ENCODE results near the gene CHMP2B.
"Not testable (repeated sequence)": the region's sequence is repeated elsewhere in the genome, so short reads cannot be mapped to it uniquely, and the experiment has no call there.

Gene CHMP2B

DNA sequence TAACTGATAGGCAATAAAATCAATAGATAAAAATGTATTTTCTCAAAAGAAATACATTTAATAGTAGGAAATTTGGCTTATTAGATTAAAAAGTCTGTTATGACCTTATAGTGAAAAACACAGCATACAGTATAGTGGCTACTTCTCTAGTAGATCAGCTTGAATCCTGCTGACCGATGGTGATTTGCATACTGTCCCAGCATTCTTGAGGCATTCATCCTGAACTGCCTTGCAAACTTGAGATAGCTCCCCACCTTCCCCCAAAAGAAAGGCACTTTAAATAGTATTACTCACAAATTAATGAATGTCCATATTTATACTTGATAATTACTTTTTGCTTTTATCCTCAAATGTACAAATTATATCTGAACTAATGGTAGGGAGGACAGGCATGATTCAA, 6.7 kb downstream of the CHMP2B start:
- peak; percentile 45 for DNase-seq

DNA sequence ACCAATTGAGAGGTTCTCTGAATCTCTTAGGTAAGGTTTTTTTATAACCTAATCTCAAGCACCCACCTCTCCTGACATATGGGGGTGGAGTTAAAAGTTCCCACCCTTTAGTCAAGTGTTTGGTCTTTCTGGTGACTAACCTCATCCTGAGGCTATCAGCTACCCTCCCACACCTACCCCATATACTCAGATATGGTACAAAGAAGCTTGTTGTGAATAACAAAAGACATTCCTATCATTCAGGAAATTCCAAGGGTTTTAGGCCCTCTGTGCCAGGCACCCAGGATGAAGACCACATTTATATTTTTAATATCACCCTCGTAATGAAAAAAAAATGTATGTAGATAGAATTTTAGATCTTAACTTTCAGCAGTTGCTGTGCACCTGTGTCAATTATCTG, 9.0 kb downstream of the CHMP2B start:
- DNase-seq, result no peak

DNA sequence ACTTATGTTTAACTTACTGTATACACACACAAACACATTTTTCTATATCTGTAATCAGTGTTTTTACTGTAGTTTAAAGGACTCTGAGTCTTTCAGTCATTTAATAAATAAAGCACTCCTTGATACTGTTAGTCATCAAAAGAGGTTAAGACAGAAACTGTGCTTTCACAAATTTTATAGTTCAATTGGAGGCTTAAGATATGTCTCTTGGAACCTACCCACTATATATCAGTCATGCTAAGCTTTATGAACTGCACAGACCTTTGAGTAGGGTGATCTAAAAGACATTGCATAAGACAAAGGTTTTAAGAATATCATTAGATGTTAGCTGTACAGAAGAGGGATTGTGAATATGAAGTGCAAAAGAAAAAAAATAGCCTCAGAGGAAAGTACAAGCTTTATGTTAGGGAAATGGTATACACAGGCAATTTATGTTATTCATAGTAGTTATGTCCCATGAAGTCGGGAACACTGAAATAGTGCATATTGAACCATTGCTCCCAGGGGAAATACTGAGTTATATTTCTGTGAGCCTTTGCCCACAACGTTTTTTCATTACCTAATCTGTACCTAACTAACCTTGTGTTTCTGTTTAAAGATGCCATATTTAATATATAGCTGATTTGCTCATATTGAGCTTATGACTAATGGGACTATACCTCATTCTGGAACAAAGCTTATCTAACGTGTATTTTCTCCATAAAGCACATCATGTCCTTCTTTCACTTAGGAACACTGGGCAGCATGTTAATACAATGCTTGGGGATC, 19.7 kb downstream of the CHMP2B start:
- no peak for DNase-seq

GRCh38 chr3:87247430-87247773, 20.3 kb downstream of the CHMP2B start:
- DNase-seq, result no peak

DNA sequence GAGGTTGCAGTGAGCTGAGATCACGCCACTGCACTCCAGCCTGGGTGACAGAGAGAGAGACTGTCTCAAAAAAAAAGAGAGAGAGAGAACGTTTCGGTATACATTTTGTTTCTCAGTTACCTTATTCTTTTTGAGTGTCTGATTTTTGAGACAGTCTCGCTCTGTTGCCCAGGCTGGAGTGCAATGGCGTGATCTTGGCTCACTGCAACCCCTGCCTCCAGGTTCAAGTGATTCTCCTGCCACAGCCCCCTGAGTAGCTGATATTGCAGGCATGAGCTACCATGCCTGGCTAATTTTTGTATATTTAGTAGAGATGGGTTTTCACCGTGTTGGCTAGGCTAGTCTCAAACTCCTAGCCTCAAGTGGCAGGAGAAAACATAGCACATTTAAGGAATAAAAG, 21.1 kb downstream of the CHMP2B start:
- DNase-seq, result not testable (repeated sequence)

- DNase-seq, result no peak
Measured at GRCh38 chr3:87248831-87249230, 21.7 kb downstream of the CHMP2B start.

GRCh38 chr3:87250009-87250408, 22.9 kb downstream of the CHMP2B start:
- no peak for DNase-seq

DNA sequence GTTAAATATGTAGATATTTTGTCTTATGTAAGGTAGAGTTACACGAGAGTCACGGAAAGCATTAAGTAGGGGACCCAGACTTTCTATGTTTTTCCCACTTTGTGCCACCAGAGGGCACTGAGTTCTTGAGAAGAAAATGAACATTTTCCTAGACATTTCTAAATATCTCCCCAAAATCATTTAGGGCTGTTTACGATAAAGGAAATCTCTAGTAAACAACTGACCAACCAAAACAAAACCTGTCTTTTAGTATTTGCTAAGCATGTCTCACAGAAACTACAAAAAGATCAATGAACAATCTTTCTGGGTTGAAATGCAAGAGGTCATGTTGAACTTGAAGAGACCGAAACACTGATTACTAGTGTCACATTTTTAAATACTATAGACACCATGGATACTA, 33.2 kb downstream of the CHMP2B start:
- DNase-seq, result peak; percentile 56

GRCh38 chr3:87261925-87262324, 34.8 kb downstream of the CHMP2B start:
- no peak for DNase-seq

DNA sequence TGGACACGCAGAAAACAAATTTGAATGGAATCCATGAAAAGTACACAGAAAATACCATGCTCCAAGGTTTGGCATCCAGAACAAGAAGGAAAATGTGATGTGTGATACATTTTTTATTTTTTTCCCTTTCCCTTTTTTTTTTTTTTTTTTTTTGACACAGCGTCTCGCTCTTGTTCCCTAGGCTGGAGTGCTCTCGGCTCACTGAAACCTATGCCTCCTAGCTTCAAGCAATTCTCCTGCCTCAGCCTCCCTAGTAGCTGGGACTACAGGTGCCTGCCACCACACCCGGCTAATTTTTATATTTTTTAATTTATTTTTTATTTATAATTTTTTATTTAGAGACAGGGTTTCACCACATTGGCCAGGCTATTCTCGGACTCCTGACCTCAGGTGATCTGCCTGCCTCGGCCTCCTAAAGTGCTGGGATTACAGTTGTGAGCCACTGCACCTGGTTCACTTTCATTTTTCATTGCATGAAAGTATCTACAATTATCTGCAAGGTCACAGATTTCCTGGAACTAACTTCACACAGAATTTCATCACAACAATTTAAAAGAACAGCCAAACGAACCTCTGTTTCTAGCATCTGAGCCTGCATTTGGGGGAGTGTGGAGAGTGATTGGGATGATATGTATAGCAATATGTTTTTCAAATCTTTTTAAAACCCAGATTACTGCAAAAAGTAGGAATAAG, 41.0 kb downstream of the CHMP2B start:
- DNase-seq, result no peak

GRCh38 chr3:87268646-87269211, 41.6 kb downstream of the CHMP2B start:
- no peak for DNase-seq

- no peak for DNase-seq
Measured at GRCh38 chr3:87269723-87270122, 42.6 kb downstream of the CHMP2B start.

- DNase-seq, result no peak
Measured at GRCh38 chr3:87270908-87271700, 44.0 kb downstream of the CHMP2B start.

DNA sequence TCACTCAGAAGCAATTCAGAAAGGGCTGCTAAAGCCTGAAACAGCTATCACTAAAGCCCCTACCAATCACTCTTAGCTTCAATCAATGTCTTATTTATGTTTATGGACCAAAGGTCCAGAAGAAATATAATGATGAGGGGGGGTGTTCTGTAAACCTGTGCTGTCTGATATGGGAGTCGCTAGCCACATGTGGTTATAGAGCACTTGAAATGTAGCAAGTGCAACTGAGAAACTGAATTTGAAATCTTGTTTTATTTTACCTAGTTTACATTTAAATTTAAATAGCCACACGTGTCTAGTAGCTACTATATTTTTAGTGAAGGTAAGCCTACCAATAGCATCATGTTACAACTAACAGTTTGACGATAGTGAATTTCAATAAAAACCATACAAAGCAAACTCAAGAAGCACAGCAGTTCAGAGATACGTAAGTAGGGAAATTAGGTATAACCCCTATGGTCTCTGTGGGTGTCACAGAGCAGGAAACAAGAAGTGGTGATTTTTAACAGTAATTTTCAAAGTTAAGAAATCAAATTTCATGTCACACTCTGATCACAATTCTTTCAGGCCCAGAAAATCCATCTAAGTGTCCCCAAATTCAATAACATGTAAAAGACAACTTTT, 45.7 kb downstream of the CHMP2B start:
- DNase-seq, result no peak

DNA sequence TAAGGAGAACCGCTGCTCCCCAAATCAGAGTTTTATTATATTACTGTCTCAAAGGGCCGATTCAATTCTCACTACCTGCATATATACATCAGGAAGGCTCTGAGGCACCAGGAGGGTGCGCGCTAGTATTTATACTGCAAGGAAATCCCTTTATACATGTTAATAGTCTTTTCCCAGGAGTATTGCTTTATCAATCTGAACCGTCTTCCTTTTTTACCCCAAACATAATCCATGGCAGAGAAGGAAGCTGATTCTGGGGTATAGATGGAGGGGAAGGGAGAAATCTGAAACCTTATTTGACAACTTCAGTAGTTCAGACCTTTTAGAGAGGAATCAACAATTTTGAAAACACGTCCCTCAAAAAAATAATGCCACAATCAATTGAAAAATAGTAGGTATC, 49.4 kb downstream of the CHMP2B start, which contains the start of gene POU1F1:
POU1F1 (minus strand) TSS at position 101 of the 400 bp plus-strand sequence. CDS start 122 bp downstream, outside the sequence.
- DNase-seq, result no peak

DNA sequence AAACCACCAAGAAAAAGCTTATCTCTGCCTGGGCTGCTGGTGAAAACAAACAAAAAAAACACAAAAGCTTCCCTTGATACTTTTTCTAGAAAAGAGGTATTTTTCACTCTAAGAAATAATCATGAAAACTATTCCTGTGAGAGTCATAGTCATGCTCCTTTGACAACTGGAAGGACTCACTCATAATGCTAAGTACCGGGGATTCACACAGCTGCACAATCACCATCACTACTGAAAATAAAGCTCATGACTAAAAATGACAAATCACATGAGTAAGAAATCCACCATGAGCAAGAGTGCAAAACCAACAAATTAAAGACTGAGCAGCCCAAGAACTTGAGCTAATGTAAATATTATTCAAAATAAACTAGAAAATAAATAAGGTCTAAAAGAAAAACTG, 59.9 kb downstream of the CHMP2B start:
- peak; percentile 57 for DNase-seq

DNA sequence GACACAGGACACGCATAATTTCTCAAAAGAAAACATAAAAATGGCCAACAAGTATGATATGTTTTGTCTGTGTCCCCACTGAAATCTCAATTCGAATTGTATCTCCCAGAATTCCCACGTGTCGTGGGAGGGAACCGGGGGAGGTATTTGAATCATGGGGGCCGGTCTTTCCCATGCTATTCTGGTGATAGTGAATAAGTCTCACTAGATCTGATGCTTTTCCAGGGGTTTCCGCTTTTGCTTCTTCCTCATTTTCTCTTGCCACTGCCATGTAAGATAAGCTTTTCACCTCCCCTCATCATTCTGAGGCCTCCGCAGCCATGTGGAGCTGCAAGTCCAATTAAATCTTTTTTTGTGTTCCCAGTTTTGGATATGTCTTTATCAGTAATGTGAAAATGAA, 61.3 kb downstream of the CHMP2B start:
- no peak for DNase-seq

GRCh38 chr3:87298111-87298718, 71.1 kb downstream of the CHMP2B start:
- peak; percentile 76 for DNase-seq

- not testable (repeated sequence) for DNase-seq
Measured at GRCh38 chr3:87305031-87305430, 77.9 kb downstream of the CHMP2B start.

Data from kidney glomerular epithelial cell (primary cell).